AG09309 (cell line): ENCODE measurements around the gene MFSD6.

ENCODE experiments used
- DNase-seq: peaks from one replicate; pipeline ENCODE4 v3.0.0-alpha.2; 2010; ENCODE audit warnings: low read depth
- H3K4me3 ChIP-seq: 2 replicates; pipeline ENCODE4 v1.5.1; 2011; ENCODE audit warnings: mild to moderate bottlenecking, low read depth, low read length, moderate library complexity; ENCODE audit not compliant: control insufficient read depth
- CTCF ChIP-seq: IDR thresholded peaks from 2 replicates; pipeline ENCODE4 v1.5.1; 2011; ENCODE audit warnings: mild to moderate bottlenecking, low read depth, low read length, inconsistent platforms; ENCODE audit not compliant: insufficient read depth, control insufficient read depth; ENCODE audit errors: missing control alignments

Gene MFSD6

DNA sequence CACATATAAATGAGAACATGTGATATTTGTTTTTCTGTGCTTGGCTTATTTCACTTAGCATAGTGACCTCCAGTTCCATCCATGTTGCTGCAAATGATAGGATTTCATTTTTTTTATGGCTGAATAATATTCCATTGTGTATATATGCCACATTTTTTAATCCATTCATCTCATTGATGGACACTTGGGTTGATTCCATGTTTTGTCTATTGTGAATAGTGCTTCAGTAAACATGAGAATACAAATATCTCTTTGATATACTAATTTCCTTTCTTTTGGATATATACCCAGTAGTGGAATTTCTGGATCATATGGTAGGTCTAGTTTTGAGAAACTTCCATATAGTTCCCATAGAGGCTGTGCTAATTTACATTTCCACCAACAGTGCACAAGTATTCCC, 130.0 kb downstream of the MFSD6 start:
- no peak overlapping the region for H3K4me3 ChIP-seq
- no peak for TF ChIP-seq CTCF
- no peak for DNase-seq

DNA sequence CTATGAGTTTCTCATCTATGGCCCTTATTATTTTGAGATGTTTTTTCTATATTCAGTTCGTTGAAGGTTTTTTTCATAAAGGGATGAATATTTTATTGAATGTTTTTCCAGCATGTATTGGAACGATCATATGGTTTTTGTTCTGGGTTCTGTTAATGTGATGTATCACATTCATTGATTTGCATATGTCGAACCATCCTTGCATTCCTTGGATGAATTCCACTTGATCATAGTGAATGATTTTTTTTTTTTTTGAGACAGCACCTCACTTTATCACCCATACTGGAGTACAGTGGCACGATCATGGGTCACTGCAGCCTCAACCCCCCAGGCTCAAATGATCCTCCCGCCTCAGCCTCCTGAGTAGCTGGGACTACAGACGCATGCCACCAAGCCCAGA, 131.9 kb downstream of the MFSD6 start:
- H3K4me3 ChIP-seq: no peak overlapping the region
- DNase-seq: no peak
- TF ChIP-seq CTCF: no peak

GRCh38 chr2:190545093-190545492, 136.9 kb downstream of the MFSD6 start:
- no peak for TF ChIP-seq CTCF
- DNase-seq: no peak
- no peak overlapping the region for H3K4me3 ChIP-seq

DNA sequence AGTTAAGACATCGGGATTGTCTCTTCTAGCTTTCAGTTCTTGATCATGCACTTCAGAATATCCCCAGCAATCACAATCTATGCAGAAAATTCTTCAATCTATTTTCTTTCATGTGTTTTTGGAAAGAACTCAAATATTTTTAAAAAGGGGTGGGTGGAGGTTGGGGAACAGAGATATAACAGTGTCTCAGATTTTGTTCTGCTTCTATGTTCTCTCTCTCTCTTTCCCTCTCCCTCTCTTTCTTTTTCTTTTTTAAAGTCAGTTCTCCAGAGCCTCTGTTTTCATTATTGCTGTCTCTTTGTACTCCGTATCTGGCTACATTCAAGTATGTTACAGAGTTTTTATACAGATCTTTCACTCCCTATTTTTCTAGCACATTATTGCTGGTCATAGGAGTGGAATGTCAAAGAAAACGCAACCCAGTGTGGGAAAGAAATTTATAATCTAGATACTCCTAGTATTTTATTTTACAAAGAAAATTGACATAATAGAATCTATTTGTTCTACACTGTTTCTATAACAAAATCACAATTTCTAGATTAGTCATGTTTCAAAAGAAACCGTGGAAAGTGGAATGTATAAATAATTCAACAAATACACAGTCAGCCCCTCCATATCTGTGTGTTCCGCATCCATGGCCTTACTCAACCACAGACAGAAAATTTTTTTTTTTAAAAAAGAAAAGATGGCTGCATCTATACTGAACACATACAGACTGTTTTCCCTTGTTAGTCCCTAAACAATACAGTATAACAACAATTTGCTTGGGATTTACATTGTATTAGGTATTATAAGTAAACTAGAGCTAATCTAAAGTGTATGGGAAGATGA, 137.6 kb downstream of the MFSD6 start:
- no peak for DNase-seq
- TF ChIP-seq CTCF: no peak
- H3K4me3 ChIP-seq: no peak overlapping the region

- H3K4me3 ChIP-seq: no peak overlapping the region
- no peak for DNase-seq
- no peak for TF ChIP-seq CTCF
These were observed 138.6 kb downstream of the MFSD6 start for GRCh38 chr2:190546734-190547133.

DNA sequence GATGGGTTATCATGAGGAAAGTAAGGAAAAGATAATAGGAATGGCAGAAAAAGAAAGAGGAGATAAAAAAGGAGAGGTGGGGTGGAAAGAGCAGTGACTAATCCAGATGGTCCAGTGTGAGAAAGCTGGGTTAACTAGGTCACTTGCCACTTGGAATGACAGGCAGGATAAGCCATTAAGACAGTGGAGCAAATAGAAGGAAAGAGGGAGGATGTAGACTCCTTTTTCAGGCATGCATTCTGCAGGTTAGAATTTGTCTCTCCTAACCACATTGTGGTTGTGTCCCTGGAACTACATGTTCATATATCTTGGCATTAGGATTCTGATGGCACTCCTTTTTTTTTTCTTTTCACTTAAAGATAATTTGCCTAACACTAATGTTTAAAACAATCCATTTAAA, 139.7 kb downstream of the MFSD6 start:
- no peak for DNase-seq
- no peak for TF ChIP-seq CTCF
- no peak overlapping the region for H3K4me3 ChIP-seq
